Progenitor cell of endocrine pancreas (in vitro differentiated cells): ENCODE data around the gene HEG1. TPM values are rescaled to one million over a fixed set of nuclear protein-coding genes. Genes with fewer than 3 reads are reported as not detected.
A peak's percentile ranks its signal among the peaks of the same experiment; 100 is the strongest.

Experiments used
- DNase-seq: peaks from one replicate; pipeline ENCODE4 v3.0.0; 2021; ENCODE audit warnings: low spot score; ENCODE audit not compliant: unreplicated experiment
- H3K27ac Mint-ChIP-seq: 2 replicates; pipeline ENCODE4 v1.8.0; 2021; ENCODE audit warnings: mild to moderate bottlenecking, moderate library complexity, mixed read lengths
- H3K27me3 Mint-ChIP-seq: 2 replicates; pipeline ENCODE4 v1.8.0; 2021; ENCODE audit warnings: mixed read lengths
- H3K36me3 Mint-ChIP-seq: 2 replicates; pipeline ENCODE4 v1.8.0; 2022; ENCODE audit warnings: mixed read lengths; ENCODE audit not compliant: insufficient read depth
- H3K4me1 Mint-ChIP-seq: 2 replicates; pipeline ENCODE4 v1.8.0; 2021; ENCODE audit warnings: low read depth, mixed read lengths
- H3K4me3 Mint-ChIP-seq: 2 replicates; pipeline ENCODE4 v1.8.0; 2021; ENCODE audit warnings: low read depth, mild to moderate bottlenecking, moderate library complexity, mixed read lengths
- H3K9me3 Mint-ChIP-seq: 2 replicates; pipeline ENCODE4 v1.8.0; 2021; ENCODE audit warnings: low read depth, mixed read lengths
- CTCF ChIP-seq: fragments of 200-600 bp; sonication (generic); IDR thresholded peaks from one replicate; pipeline ENCODE4 v1.5.0; 2021; ENCODE audit warnings: antibody characterized with exemption, mild to moderate bottlenecking; ENCODE audit not compliant: unreplicated experiment
- total RNA-seq: library from RNA; stranded (reverse); gene quantifications from 2 replicates; pipeline ENCODE4 v1.2.1, GENCODE V29; 2021

Gene HEG1
- total RNA-seq, 1 donor from 2014 or later: 4.1 TPM

DNA sequence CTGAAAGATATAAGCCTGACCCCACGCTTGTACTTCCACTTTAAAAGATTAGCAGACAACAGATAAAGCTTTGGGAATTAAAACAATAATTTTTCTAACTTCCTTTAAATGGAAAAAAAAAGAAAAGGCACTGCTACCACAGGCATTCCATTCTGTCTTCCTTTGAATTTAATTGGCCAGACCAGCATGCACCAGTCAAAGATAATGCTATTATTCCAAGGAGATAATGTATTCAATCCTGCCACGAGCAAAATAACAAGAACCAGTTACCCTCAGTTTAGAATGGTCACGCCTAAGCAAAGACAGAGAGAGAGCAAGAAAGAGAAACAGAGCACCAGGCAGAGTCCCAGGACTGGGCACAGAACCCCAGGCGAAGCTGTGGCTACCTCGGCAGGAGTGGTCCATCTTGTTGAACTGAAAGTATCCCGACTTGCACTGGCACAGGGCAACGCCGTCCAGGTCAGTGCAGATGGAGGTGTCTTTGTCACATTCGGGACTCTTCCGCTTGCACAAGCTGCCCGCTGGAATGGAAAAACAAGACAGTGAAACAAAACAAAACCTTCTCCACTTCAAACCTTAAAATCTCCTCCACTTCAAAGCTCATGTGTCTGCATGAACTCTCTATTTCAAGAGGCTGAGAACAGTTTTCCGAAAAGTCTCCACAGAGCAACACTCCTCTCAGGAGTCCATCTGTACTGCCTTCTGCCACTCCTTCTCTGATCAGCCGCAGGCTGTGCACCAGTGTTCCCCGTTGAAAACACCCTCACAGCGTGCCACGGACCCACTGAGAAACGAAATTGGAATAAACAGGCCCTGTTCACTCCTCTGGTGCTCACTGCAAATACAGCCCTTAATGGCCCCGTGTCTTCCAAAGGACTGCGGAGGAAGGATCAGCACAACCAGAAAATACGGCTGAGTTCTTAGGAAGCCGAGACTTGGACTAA lies 58.2 kb downstream of the HEG1 start:
- peaks cover 19% of the 10 kb centered on the region for H3K4me1 Mint-ChIP-seq
- H3K4me3 Mint-ChIP-seq: no peak overlapping the region
- no peaks in the 10 kb centered on the region for H3K9me3 Mint-ChIP-seq
- no peaks in the 10 kb centered on the region for H3K36me3 Mint-ChIP-seq
- no peak for TF ChIP-seq CTCF
- no peaks in the 10 kb centered on the region for H3K27me3 Mint-ChIP-seq
- H3K27ac Mint-ChIP-seq: no peak overlapping the region
- DNase-seq: no peak

DNA sequence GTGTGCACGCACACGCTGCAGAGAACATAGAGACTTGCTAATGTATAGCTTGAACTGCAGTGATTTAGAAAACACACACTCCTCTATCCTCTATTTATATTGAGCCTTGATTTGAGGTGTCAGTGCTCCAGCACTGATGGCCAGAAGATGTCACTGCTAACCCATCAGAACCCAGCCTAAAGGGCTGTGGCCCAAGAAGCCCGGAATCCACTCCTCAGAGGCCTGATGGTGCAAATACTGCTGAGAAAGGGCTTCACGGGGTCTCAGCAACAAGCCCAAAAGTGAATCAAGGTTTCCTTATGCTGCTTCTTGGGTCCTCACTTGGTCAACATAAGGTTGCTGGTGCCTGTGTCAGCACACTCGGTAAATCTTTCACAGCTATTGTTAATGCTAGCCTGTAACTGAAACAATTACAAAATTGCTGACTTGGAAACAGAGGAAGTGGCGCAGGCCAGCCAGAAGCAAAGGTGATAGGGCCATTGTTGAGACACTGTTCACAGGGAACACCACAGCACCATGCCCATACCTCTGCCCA lies 60.3 kb downstream of the HEG1 start:
- no peak overlapping the region for H3K27ac Mint-ChIP-seq

DNA sequence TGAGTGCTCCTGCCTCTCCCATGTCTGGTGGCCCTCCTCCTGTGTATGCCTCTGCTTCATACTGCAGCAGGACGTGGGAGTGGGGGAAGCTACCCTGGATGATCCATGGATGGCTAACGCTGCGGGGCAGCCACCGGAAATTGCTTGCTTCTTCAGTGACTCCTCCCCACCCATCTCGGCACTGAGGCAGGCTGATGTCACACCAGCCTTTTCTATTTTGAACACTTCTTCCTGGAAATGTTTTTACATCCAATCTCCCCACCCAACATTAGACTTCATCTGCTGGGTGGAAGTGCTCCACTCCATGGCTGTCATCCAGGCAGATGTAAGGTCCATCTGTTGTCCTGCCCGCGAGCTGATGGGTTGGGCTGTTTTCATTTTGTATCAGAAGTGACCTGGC lies 62.3 kb downstream of the HEG1 start:
- Mint-ChIP-seq H3K9me3 (no peaks in the 10 kb centered on the region), H3K27ac (no peak overlapping the region), H3K4me1 (peaks cover 6% of the 10 kb centered on the region), H3K36me3 (no peaks in the 10 kb centered on the region), H3K27me3 (no peaks in the 10 kb centered on the region), H3K4me3 (no peak overlapping the region)
- no peak for DNase-seq
- no peak for TF ChIP-seq CTCF

More for the DNA sequence above, 60.3 kb downstream of the HEG1 start:
- TF ChIP-seq CTCF: peak; percentile 68
- DNase-seq: peak; percentile 18
- Mint-ChIP-seq H3K36me3 (no peaks in the 10 kb centered on the region), H3K4me3 (no peak overlapping the region), H3K4me1 (peaks cover 6% of the 10 kb centered on the region), H3K9me3 (no peaks in the 10 kb centered on the region), H3K27me3 (no peaks in the 10 kb centered on the region)

GRCh38 chr3:124992041-124992440 lies 63.8 kb downstream of the HEG1 start:
- no peak for TF ChIP-seq CTCF
- Mint-ChIP-seq H3K27ac (no peak overlapping the region), H3K36me3 (no peaks in the 10 kb centered on the region), H3K4me3 (no peak overlapping the region), H3K27me3 (no peaks in the 10 kb centered on the region), H3K9me3 (no peaks in the 10 kb centered on the region), H3K4me1 (peaks cover 2% of the 10 kb centered on the region)
- DNase-seq: no peak

DNA sequence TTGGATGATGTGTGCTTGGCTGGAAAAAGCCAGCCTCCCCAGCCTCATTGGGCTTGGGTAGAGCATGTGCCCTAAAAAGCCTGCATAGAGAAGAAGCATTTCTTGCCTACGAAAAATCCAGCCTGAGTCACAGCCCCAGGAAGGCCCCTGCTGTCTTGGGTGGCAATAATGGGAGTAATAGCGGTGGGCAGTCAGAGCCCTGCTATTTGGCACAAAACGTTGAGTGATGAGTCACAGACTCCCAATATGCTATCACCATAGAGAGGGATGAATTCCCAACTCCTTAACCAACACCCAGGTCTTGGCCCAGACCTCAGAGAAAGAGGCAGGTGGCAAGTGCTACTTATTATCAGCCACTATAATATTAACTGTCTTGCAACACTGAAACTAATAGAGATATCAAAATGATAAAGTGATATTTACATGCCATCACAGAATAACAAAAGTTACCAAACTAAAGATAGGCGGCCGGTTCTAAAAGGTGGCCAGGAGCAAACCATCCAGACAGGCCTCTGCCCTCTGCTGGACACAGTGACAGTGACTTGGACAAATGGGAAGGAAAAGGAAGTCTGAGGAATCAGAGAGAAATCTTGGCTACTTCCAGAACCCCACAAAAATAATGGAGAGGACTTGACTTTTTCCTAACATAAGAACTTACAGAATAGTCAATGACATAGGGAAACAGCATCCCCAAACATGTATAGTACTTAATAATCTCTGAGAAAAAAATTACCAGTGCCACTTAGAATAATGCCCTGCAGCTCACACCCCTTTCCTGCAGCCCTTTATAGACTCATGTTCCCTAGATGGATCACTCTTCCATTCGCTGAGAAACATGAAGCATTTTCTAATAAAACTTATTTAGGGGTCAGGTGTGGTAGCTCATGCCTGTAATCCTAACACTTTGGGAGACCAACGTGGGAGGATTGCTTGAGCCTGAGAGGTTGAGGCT lies 69.3 kb downstream of the HEG1 start:
- H3K27ac Mint-ChIP-seq: no peak overlapping the region
- no peak overlapping the region for H3K4me3 Mint-ChIP-seq
- TF ChIP-seq CTCF: peak; percentile 58
- H3K9me3 Mint-ChIP-seq: no peaks in the 10 kb centered on the region
- H3K4me1 Mint-ChIP-seq: peaks cover 2% of the 10 kb centered on the region
- no peak for DNase-seq
- H3K27me3 Mint-ChIP-seq: no peaks in the 10 kb centered on the region
- no peaks in the 10 kb centered on the region for H3K36me3 Mint-ChIP-seq
